ENCODE measurements around the gene HECTD1.
"Not testable (repeated sequence)": the region's sequence is repeated elsewhere in the genome, so short reads cannot be mapped to it uniquely, and the experiment has no call there.

Gene HECTD1

GRCh38 chr14:31095817-31096216, 111.8 kb downstream of the HECTD1 start:
- H3K4me3 ChIP-seq (ENCODE audit: low read depth, low read length), result not testable (repeated sequence)

DNA sequence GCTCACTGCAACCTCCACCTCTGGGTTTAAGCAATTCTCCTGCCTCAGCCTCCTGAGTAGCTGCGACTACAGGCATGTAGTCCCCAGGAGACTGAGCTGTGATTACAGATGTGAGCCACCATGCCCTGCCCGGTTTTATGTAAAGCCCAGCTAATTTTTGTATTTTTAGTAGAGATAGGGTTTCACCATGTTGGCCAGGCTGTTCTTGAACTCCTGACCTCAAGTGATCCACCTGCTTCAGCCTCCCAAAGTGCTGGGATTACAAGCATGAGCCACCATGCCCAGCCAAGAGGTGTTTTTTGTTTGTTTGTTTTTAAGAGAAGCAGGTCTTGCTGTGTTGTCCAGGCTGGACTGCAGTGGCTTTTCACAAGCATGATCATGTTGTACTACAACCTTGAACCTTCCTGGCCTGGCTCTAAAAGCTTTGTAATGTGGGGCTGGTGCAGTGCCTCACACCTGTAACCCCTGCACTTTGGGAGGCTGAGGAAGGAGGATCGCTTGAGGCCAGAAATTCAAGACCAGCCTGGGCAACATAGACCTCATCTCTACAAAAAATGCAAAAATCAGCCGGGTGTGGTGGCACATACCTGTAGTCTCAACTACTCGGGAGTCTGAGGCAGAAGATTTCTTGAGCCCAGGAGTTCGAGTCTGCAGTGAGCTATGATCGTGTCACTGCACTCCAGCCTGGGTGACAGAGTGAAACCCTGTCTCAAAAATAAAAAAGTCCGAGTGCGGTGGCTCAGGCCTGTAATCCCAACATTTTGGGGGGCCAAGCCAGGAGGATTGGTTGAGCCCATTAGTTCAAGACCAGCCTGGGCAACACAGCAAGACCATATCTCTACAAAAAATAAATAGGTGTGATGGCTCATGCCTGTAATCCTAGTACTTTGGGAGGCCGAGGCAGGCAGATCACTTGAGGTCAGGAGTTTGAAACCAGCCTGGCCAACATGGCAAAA, 113.4 kb downstream of the HECTD1 start:
- not testable (repeated sequence) for H3K4me3 ChIP-seq (ENCODE audit: low read depth, low read length)

DNA sequence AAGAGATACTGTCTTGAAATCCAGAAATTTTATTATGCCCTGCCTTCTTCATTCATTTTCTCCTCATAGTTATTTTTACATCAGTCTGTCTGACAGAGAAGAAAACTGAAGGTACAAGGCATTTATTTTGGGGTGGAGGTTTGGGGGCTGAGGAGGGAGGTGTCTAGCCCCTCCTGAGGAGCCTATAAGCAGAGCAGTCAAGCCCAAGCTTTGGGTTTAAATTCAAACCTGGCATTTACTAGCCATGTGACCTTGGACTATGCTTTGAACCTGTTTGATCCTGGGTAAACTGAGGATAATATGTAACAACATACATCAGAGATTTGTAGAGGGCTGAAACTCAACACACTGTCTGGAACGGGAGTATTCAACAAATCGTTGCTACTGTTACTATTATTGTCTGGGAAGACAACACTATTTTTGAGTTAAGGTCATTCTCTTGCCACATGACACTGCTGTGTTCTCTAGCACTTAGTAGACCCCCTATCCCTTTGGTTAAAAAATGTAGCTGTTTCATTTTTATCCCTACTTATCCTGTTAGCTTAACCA, 115.4 kb downstream of the HECTD1 start:
- no peak overlapping the region for H3K4me3 ChIP-seq (ENCODE audit: low read depth, low read length)

DNA sequence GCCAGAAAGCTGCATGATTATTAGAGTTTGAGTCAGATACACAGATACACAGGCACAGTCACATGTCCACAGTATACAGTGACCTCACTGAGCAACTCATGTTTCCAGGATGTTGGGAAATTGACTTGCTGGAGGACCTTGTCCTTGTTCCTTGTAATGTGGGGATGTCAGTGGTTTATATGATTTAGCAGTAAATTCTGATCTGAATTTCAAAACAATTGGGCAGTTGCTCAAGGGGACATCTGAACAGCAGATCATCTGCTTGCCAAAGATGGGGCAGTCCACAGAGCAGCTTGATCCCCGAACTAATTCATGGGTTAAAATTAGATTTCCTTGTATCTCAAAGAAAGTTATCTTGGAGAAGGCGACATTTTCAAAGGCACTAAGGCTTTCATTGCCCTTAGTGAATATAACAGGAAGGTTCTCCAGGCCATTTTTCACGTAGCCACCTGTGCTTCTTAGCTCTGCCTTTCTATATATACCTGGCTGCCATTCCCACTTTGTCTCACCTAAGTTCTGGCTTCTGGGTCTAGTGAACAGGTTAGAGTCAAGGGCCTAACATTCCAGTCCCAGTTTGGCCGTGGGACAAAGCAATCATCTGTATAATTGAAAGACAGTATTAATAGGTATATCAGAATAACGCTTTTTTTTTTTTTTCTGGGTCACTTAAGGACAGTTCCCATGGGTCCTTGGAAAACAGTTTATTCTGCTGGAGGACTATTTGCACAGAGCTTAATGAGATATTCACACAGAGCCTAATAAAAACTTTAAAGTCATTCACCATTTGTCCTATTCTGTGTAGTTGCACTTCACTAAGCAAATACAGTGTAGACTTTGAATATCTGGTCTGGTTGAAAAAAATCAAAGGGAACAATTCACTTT, 116.5 kb downstream of the HECTD1 start:
- no peak overlapping the region for H3K4me3 ChIP-seq (ENCODE audit: low read depth, low read length)

GRCh38 chr14:31086466-31086865, 121.1 kb downstream of the HECTD1 start:
- not testable (repeated sequence) for H3K4me3 ChIP-seq (ENCODE audit: low read depth, low read length)

- no peak overlapping the region for H3K4me3 ChIP-seq (ENCODE audit: low read depth, low read length)
Observed at GRCh38 chr14:31085027-31085426, 122.6 kb downstream of the HECTD1 start.

DNA sequence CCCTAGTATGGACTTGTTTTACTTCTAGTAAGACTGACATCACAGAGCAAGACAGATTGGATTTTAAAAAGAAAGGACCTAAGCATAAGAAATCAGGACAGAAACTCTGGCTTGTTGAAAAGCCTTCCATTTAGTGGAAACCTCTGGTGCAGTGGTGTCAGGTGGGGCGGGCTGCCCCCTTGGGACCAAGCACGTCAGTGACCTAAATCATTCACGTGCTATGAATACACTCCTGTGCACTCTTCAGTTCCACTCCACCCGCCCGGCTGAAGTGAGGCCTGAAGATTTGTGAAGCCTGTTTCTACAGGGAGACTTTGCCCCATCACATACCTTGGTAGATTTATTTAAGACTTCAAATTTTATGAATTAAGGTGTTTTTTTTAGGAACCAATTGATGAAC, 123.2 kb downstream of the HECTD1 start:
- no peak overlapping the region for H3K4me3 ChIP-seq (ENCODE audit: low read depth, low read length)

DNA sequence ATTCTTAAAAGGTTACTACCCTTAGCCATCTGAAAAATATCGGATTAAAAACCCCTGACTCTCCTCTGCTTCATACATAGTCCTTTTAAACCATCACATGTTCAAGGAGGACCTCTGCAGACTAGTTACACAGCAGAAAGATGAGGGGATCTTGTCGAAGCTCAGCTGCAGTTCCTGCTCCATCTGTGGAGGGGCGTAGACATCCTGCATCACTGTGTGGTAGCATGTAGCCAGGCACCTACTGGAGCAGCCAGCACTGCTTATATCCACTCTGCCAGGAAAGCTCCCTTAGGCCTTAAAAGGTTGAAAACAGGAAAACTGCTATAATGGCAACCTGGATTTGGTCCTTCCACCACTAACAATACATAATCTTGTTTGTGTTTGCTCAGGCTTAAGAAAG, 123.8 kb downstream of the HECTD1 start:
- H3K4me3 ChIP-seq (ENCODE audit: low read depth, low read length), result no peak overlapping the region

DNA sequence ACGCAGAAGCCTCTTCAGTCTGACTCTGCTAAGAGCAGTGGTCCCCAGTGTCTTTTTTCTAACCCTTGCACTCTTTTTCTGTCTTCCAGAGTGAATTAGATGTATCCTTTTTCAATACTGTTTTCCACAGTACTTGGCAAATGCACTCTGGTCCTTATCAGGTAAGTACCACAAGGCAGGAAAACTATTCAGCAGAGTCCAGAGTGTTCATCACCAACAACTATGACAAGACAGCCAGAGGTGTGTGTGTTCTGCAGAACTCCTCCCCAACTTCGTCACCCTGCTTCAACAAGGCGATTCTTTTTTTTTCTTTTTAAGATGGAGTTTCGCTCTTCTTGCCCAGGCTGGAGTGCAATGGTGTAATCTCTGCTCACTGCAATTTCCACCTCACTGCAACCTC, 127.1 kb downstream of the HECTD1 start:
- H3K4me3 ChIP-seq (ENCODE audit: low read depth, low read length), result no peak overlapping the region

GRCh38 chr14:31080056-31080455, 127.5 kb downstream of the HECTD1 start:
- H3K4me3 ChIP-seq (ENCODE audit: low read depth, low read length), result no peak overlapping the region

DNA sequence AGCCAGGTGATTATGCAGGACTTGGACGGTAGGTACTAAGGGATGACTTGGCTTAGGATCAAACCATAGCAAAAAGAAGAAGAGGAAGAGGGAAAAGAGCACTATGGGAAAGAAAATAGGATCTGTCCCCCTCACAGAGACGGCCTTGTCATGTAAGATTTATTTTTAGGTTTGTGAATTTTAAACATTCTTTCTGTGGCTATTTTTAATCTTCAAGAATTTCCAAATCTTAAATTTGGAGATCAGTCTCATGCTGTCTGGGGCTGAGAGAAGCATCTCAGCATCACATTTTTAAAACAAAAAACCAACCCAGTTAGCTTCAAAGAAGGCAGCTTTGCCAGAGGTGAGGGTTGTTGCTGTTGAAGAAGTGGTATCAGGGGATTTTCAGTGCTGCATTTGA, 128.8 kb downstream of the HECTD1 start:
- no peak overlapping the region for H3K4me3 ChIP-seq (ENCODE audit: low read depth, low read length)

- no peak overlapping the region for H3K4me3 ChIP-seq (ENCODE audit: low read depth, low read length)
Observed at GRCh38 chr14:31075144-31075543, 132.4 kb downstream of the HECTD1 start.

- H3K4me3 ChIP-seq (ENCODE audit: low read depth, low read length), result no peak overlapping the region
Observed at GRCh38 chr14:31071151-31071550, 136.4 kb downstream of the HECTD1 start.

DNA sequence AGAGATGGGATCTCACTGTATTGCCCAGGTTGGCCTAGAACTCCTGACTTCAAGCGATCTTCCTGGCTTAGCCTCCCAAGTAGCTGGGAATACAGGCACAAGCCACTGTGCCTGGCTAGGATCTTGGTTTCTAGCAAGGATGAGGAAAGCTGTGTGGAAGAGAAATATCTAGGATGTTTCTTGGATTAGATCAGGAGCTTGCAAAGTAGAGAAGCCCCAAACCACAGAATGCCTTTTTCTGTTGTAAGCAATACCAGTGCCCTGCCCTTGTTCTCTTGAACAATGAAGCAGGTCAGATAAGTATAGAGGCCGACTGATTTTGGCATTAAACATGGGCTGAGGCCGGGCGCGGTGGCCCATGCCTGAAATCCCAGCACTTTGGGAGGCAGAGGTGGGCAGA, 137.2 kb downstream of the HECTD1 start:
- H3K4me3 ChIP-seq (ENCODE audit: low read depth, low read length), result no peak overlapping the region

GRCh38 chr14:31069343-31069742, 138.2 kb downstream of the HECTD1 start:
- no peak overlapping the region for H3K4me3 ChIP-seq (ENCODE audit: low read depth, low read length)

DNA sequence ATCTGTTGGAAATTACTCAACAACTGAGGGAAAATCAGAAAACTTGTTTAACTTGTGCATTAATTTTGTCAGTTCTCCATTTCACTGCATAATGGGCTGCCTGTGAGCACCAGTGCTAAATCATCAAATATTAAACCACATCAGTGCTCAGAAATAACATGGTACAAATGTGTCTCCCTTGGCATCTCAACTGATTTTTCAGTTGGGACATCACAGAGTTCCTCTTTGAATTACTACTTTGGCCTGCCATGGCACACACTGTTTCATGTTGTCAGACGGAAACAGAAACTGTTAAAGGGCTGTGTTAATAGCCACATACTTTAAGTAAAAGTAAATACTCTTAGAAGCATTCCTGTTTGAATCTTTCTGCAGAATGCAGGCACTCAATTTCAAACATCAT, 139.4 kb downstream of the HECTD1 start:
- no peak overlapping the region for H3K4me3 ChIP-seq (ENCODE audit: low read depth, low read length)

DNA sequence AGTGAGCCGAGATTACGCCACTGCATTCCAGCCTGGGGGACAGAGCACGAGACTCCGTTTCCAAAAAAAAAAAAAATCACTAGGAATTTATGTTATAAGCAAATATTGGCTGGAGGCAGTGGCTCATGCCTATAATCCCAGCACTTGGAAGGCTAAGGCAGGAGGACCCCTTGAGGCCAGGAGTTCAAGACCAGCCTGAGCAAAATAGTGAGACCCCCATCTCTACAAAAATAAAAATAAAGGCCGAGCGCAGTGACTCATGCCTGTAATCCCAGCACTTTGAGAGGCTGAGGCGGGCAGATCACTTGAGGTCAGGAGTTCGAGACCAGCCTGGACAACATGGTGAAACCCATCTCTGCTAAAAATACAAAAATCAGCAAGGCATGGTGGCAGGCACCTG, 144.7 kb downstream of the HECTD1 start:
- H3K4me3 ChIP-seq (ENCODE audit: low read depth, low read length), result not testable (repeated sequence)

DNA sequence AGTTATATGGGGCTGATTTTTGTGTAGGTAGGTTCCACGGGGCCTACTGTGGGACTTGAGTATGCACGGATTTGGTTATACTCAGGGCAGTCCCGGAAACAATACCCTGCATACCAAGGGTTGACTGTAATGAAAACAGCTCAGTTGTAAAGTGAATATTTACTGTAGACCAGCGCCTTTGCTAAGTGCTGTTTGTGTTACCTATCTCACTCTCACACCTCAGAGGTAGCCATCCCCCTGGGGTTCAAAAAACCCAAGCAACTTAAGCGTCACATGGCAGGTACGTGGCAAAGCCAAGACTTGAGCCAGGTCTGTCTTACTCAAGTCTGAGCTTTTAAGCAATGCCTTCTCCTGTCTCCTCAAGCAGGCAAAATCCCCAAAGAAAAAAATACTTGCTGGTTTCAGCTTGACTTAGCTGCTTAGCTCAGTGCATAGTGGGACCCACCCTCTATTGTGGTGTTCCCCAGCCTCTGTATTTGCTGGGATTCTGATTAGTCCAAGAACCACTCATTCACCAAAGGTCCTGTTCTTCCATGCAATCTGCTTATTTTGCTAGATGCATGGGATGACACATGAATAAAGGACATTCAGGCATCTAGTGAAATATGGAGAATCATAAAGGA, 147.2 kb downstream of the HECTD1 start:
- H3K4me3 ChIP-seq (ENCODE audit: low read depth, low read length), result no peak overlapping the region

DNA sequence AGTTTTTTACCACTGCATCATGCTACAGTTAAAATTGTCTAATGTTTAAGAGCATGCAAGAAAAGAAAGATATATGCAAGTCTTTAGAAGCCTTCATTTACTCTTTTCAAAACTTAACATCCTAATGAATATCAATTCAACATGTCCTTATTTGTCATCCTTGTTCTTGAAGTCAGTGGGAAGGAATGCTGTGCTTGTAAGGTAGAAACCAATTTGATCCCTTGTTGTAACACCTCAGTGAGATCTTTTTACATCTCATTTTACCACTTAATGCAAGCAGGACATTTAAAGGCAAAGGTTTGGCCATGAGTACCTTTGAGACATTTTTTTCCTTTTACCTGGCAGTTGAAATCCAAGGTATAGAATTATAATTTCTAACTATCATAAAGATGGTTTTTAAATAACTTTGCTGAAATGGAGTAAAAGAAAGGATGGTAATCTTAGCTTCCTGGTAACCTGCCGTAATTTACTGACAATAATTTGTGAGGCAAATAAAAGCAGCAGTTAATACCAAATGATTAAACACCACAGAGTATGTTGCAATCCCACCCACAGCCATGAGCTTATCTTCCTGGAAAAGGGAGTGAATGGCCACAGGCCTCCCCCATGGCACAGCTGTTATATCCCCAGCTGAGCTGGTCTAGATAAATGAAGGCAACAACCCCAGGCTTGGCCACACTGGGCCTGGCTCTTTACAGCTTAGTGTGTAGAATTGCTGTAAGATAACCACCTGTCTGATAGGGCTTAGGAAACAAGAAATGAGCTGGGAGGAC, 148.3 kb downstream of the HECTD1 start:
- H3K4me3 ChIP-seq (ENCODE audit: low read depth, low read length), result no peak overlapping the region

DNA sequence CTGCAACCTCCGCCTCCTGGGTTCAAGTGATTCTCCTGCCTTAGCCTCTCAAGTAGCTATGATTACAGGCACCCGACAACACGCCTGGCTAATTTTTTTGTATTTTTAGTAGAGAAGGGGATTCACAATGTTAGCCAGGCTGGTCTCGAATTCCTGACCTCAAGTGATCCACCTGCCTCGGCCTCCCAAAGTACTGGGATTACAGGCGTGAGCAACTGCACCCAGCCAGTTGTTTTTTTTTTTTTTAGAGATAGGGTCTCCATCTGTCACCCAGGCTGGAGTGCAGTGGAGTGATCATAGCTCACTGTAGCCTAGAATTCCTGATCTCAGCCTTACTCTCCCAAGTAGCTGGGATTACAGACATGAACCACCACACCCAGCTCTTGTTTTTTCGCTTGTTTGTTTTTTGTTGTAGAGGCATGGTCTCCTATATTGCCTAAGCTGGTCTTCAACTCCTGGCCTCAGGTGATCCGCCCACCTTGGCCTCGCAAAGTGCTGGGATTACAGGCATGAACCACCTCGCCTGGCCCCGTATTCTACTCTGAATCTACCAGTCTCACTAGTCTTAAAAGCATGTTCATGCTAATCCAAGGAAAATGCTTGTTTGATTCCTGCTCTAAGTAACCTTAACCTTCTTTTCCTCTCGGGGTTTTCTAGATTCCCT, 149.8 kb downstream of the HECTD1 start:
- H3K4me3 ChIP-seq (ENCODE audit: low read depth, low read length), result no peak overlapping the region
